HepG2 (cell line): ENCODE results near the gene VPS37D. TPM values are rescaled to one million over a fixed set of nuclear protein-coding genes. Genes with fewer than 3 reads are reported as not detected.
A peak's percentile ranks its signal among the peaks of the same experiment; 100 is the strongest.

ENCODE experiments used
- ARID2 ChIP-seq: sonication (generic); formaldehyde crosslinking; IDR thresholded peaks from 2 replicates; pipeline ENCODE4 v1.8.1; 2022; ENCODE audit warnings: mild to moderate bottlenecking, missing genetic modification reagents, borderline replicate concordance
- ATM ChIP-seq: fragments of 450-650 bp; IDR thresholded peaks from 2 replicates; pipeline ENCODE4 v1.7.1; 2017; ENCODE audit warnings: mild to moderate bottlenecking, borderline replicate concordance
- CREB3 ChIP-seq: sonication (generic); formaldehyde crosslinking; IDR thresholded peaks from 2 replicates; pipeline ENCODE4 v1.5.0; 2020; ENCODE audit warnings: missing genetic modification reagents
- ELF4 ChIP-seq: sonication (generic); formaldehyde crosslinking; IDR thresholded peaks from 2 replicates; pipeline ENCODE4 v1.5.0; 2020; ENCODE audit warnings: missing genetic modification reagents, mild to moderate bottlenecking, moderate library complexity, borderline replicate concordance
- GZF1 ChIP-seq: sonication (generic); formaldehyde crosslinking; IDR thresholded peaks from 2 replicates; pipeline ENCODE4 v1.5.1; 2020; ENCODE audit warnings: mild to moderate bottlenecking, missing genetic modification reagents
- KLF15 ChIP-seq: sonication (generic); formaldehyde crosslinking; IDR thresholded peaks from 2 replicates; pipeline ENCODE4 v1.8.1; 2023; ENCODE audit warnings: borderline replicate concordance, mild to moderate bottlenecking, inconsistent platforms, missing genetic modification reagents, mixed read lengths
- MIER3 ChIP-seq: IDR thresholded peaks from 2 replicates; pipeline ENCODE4 v1.6.1; 2016; ENCODE audit warnings: missing compliant biosample characterization, borderline replicate concordance
- MXD3 ChIP-seq: IDR thresholded peaks from 2 replicates; pipeline ENCODE4 v1.6.1; 2016; ENCODE audit warnings: mild to moderate bottlenecking, missing biosample characterization, missing genetic modification reagents
- MYNN ChIP-seq: sonication (generic); formaldehyde crosslinking; IDR thresholded peaks from 2 replicates; pipeline ENCODE4 v1.4.0; 2020; ENCODE audit warnings: mild to moderate bottlenecking, low read depth, missing genetic modification reagents
- ONECUT2 ChIP-seq: sonication (generic); formaldehyde crosslinking; IDR thresholded peaks from 2 replicates; pipeline ENCODE4 v1.4.0; 2020; ENCODE audit warnings: missing genetic modification reagents
- SETDB1 ChIP-seq: sonication (generic); formaldehyde crosslinking; IDR thresholded peaks from 2 replicates; pipeline ENCODE4 v1.5.1; 2020; ENCODE audit warnings: missing genetic modification reagents, mild to moderate bottlenecking, borderline replicate concordance
- SMC3 ChIP-seq: IDR thresholded peaks from 2 replicates; pipeline ENCODE4 v1.6.1; 2011; ENCODE audit warnings: low read length, improper control_type of control experiment
- ZFP90 ChIP-seq: sonication (generic); formaldehyde crosslinking; IDR thresholded peaks from 2 replicates; pipeline ENCODE4 v1.8.0; 2022; ENCODE audit warnings: missing genetic modification reagents, mild to moderate bottlenecking, inconsistent platforms, borderline replicate concordance
- ZNF563 ChIP-seq: sonication (generic); formaldehyde crosslinking; IDR thresholded peaks from 2 replicates; pipeline ENCODE4 v1.8.0; 2022; ENCODE audit warnings: mild to moderate bottlenecking, moderate library complexity, missing genetic modification reagents
- ZNF609 ChIP-seq: sonication (generic); formaldehyde crosslinking; IDR thresholded peaks from 2 replicates; pipeline ENCODE4 v1.4.0; 2020; ENCODE audit warnings: mild to moderate bottlenecking, missing genetic modification reagents, borderline replicate concordance
- ZNF724P ChIP-seq: sonication (generic); formaldehyde crosslinking; IDR thresholded peaks from 2 replicates; pipeline ENCODE4 v1.8.0; 2022; ENCODE audit warnings: missing genetic modification reagents, borderline replicate concordance
- polyA plus RNA-seq, 8 experiments: library from polyadenylated mRNA; depleted of rRNA in 3 of 8; stranded (reverse) in 7 of 8; unstranded in 1 of 8; fragments of >200 nt; fragmentation: Illumina TruSeq in 4 of 8; extraction: Trizol in 4 of 8; gene quantifications; 2 replicates each; pipeline versions ENCODE4 v1.2.1 to v1.2.3, GENCODE V29; 2011 to 2016; ENCODE audit warnings: low read depth in 4 of 8, missing spikeins in 1 of 8, mixed read lengths in 1 of 8; ENCODE audit not compliant: insufficient read depth in 1 of 8
- total RNA-seq, 5 experiments: library from RNA; depleted of rRNA; stranded (reverse); fragments of >200 nt; fragmentation: Illumina TruSeq; extraction: Trizol; gene quantifications; 2 replicates each; pipeline ENCODE4 v1.2.3, GENCODE V29; 2016; ENCODE audit warnings: low read depth in 1 of 5
- TF ChIP-seq, protein P1 (sequence below): IDR thresholded peaks from 2 replicates; pipeline ENCODE4 v1.6.1; 2016
- TF ChIP-seq, protein P2 (sequence below): sonication (generic); formaldehyde crosslinking; IDR thresholded peaks from 2 replicates; pipeline ENCODE4 v1.8.0; 2022; ENCODE audit warnings: mild to moderate bottlenecking, missing genetic modification reagents, moderate library complexity
- TF ChIP-seq, protein P3 (sequence below): sonication (generic); formaldehyde crosslinking; IDR thresholded peaks from 2 replicates; pipeline ENCODE4 v1.4.0; 2020; ENCODE audit warnings: missing genetic modification reagents

The VPS37D gene
- total and polyA plus RNA-seq, 2 of the 13 experiments (the other 11 are each of a cell fraction or from before 2014, with no cell fraction given): 3.8 to 6.3 TPM

- TF ChIP-seq ELF4 (CRISPR knock-in tag) (no peak), ARID2 (no peak), MYNN (CRISPR knock-in tag) (0 out of 2 replicates have a peak, but pooled peaks have one; percentile 37), KLF15 (no peak), ZNF724P (CRISPR knock-in tag) (no peak), ZFP90 (CRISPR knock-in tag) (0 out of 2 replicates have a peak, but pooled peaks have one; percentile 58), SETDB1 (no peak), ZNF563 (peak; percentile 78), CREB3 (CRISPR knock-in tag) (peak; percentile 78; the same call in 1 of the 2 replicates), ONECUT2 (CRISPR knock-in tag) (no peak), ATM (no peak), ZNF609 (CRISPR knock-in tag) (peak; percentile 71; the same call in 1 of the 2 replicates), GZF1 (CRISPR knock-in tag) (0 out of 2 replicates have a peak, but pooled peaks have one; percentile 50), SMC3 (no peak), MXD3 (0 out of 2 replicates have a peak, but pooled peaks have one; percentile 37), MIER3 (no peak; the same call in 1 of the 2 replicates)
- TF ChIP-seq, protein P1, sequence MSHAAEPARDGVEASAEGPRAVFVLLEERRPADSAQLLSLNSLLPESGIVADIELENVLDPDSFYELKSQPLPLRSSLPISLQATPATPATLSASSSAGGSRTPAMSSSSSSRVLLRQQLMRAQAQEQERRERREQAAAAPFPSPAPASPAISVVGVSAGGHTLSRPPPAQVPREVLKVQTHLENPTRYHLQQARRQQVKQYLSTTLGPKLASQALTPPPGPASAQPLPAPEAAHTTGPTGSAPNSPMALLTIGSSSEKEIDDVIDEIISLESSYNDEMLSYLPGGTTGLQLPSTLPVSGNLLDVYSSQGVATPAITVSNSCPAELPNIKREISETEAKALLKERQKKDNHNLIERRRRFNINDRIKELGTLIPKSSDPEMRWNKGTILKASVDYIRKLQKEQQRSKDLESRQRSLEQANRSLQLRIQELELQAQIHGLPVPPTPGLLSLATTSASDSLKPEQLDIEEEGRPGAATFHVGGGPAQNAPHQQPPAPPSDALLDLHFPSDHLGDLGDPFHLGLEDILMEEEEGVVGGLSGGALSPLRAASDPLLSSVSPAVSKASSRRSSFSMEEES (CRISPR knock-in tag): peak; percentile 32; the same call in 1 of the 2 replicates
- TF ChIP-seq, protein P2, sequence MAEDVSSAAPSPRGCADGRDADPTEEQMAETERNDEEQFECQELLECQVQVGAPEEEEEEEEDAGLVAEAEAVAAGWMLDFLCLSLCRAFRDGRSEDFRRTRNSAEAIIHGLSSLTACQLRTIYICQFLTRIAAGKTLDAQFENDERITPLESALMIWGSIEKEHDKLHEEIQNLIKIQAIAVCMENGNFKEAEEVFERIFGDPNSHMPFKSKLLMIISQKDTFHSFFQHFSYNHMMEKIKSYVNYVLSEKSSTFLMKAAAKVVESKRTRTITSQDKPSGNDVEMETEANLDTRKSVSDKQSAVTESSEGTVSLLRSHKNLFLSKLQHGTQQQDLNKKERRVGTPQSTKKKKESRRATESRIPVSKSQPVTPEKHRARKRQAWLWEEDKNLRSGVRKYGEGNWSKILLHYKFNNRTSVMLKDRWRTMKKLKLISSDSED (CRISPR knock-in tag): no peak
- TF ChIP-seq, protein P3, sequence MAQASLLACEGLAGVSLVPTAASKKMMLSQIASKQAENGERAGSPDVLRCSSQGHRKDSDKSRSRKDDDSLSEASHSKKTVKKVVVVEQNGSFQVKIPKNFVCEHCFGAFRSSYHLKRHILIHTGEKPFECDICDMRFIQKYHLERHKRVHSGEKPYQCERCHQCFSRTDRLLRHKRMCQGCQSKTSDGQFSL (CRISPR knock-in tag): no peak
Measured at GRCh38 chr7:73647725-73648592, 19.7 kb upstream of the VPS37D start (continued).
